ENCODE results near the gene LRCH4. TPM values are rescaled to one million over a fixed set of nuclear protein-coding genes. Genes with fewer than 3 reads are reported as not detected.

LRCH4 gene
- total RNA-seq, 1 donor: 21.3 TPM

- TF ChIP-seq, protein P1, sequence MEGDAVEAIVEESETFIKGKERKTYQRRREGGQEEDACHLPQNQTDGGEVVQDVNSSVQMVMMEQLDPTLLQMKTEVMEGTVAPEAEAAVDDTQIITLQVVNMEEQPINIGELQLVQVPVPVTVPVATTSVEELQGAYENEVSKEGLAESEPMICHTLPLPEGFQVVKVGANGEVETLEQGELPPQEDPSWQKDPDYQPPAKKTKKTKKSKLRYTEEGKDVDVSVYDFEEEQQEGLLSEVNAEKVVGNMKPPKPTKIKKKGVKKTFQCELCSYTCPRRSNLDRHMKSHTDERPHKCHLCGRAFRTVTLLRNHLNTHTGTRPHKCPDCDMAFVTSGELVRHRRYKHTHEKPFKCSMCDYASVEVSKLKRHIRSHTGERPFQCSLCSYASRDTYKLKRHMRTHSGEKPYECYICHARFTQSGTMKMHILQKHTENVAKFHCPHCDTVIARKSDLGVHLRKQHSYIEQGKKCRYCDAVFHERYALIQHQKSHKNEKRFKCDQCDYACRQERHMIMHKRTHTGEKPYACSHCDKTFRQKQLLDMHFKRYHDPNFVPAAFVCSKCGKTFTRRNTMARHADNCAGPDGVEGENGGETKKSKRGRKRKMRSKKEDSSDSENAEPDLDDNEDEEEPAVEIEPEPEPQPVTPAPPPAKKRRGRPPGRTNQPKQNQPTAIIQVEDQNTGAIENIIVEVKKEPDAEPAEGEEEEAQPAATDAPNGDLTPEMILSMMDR (IDR thresholded peaks at IDR 0.05; ENCODE audit: insufficient read depth, low read length): no peak
- no peak for DNase-seq (ENCODE audit: low read depth)
- H3K4me3 ChIP-seq (ENCODE audit: low read depth, low read length): peak overlapping the region; percentile 85
Observed at GRCh38 chr7:100613412-100614175, 27.7 kb upstream of the LRCH4 start.

DNA sequence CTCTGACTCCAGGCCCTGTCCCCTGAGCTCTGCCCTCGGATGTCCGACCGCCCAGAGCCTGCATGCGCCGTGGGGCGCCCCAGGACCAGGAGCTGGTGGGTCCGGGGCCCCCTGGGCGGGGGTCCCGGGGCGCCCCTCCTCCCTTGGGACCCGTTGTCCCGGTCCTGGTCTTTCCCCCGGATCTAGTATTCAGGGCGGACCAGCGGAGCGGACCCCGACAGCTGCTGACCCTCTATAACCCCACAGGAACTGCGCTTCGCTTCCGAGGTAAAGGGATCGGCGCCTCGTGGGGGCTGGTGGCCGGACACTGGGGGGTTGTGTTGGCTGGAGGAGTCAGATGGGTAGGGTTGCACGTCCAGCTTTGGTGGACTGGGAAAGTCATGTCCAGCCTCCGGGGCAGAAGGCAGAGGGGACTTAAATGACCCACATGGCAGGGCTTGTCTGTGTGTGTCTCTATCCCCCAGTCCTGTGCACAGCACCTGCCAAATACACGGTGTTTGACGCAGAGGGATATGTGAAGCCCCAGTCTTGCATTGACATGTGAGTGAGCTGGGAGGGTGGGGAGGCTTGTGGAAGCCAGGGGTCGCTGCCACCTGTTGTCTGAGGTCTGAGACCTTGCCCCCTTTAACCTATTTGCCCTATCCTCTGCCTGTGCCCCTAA is 26.9 kb upstream of the LRCH4 start:
- peak overlapping the region; percentile 85 for H3K4me3 ChIP-seq (ENCODE audit: low read depth, low read length)
- TF ChIP-seq, protein P1 (IDR thresholded peaks at IDR 0.05; ENCODE audit: insufficient read depth, low read length): no peak
- no peak for DNase-seq (ENCODE audit: low read depth)

GRCh38 chr7:100611983-100612729 is 26.2 kb upstream of the LRCH4 start, which contains the start of gene MOSPD3:
Gene MOSPD3 (plus strand): TSS chr7:100612540. CDS start chr7:100612792, 252 bp downstream.
- TF ChIP-seq, protein P1 (IDR thresholded peaks at IDR 0.05; ENCODE audit: insufficient read depth, low read length): no peak
- peak; percentile 100 for DNase-seq (ENCODE audit: low read depth)
- peak within 1 kb of the TSS; percentile 85 for H3K4me3 ChIP-seq (ENCODE audit: low read depth, low read length)

DNA sequence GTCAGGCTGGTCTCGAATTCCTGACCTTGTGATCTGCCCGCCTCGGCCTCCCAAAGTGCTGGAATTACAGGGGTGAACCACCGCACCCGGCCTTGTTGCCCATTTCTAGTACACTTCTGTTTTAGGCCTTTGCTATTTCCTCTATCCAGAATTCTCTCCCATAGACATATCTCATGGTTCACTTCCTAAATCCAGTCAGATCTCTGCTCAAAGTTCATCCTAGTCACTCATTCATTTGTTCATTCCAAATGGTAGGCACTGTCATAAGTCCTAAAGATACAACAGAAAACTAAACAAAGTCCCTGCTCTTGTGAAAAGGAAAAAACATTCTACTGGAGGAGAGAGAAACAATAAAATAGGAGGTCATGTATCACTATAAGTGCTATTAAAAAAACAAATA is 24.0 kb upstream of the LRCH4 start:
- TF ChIP-seq, protein P1 (IDR thresholded peaks at IDR 0.05; ENCODE audit: insufficient read depth, low read length): no peak
- DNase-seq (ENCODE audit: low read depth): no peak
- H3K4me3 ChIP-seq (ENCODE audit: low read depth, low read length): no peak overlapping the region

DNA sequence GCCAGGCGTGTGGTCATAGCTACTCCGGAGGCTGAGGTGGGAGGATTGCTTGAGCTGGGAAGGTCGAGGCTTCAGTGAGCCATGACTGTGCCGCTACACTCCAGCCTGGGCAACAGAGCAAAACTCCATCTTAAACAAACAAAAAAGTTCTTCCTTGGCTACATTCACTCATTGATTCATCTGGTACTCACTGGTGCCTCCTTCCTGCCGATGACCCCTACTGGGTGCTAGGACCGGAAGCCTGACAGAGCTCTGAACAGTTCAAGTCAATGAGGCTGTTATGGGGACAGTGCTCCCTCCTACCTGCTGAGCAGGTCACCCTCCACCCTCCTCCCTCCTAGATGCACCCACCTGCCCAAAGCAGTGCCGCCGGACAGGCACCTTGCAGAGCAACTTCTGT is 21.2 kb upstream of the LRCH4 start:
- DNase-seq (ENCODE audit: low read depth): peak; percentile 29
- TF ChIP-seq, protein P1 (IDR thresholded peaks at IDR 0.05; ENCODE audit: insufficient read depth, low read length): no peak
- H3K4me3 ChIP-seq (ENCODE audit: low read depth, low read length): no peak overlapping the region

DNA sequence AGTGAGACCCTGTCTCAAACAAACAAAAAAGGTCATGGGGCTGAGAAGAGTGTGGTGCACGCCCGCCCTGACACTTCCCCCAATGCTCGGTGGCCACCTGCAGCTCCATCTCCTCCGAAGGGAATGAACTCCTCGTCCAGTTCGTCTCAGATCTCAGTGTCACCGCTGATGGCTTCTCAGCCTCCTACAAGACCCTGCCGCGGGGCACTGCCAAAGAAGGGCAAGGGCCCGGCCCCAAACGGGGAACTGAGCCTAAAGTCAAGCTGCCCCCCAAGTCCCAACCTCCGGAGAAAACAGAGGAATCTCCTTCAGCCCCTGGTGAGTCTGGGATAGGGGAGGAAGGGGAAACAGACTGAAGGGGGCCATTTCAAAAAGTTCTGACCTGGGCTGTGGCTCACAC is 20.4 kb upstream of the LRCH4 start:
- TF ChIP-seq, protein P1 (IDR thresholded peaks at IDR 0.05; ENCODE audit: insufficient read depth, low read length): no peak
- no peak for DNase-seq (ENCODE audit: low read depth)

More for the DNA sequence above, 20.4 kb upstream of the LRCH4 start:
- H3K4me3 ChIP-seq (ENCODE audit: low read depth, low read length): no peak overlapping the region

Data from fibroblast of the aortic adventitia (primary cell).